Measurements from ENCODE around the gene CST9.
"Not testable (repeated sequence)": the region's sequence is repeated elsewhere in the genome, so short reads cannot be mapped to it uniquely, and the experiment has no call there.

Gene CST9

GRCh38 chr20:23585808-23586734 lies 19.6 kb downstream of the CST9 start:
- DNase-seq = no peak

- DNase-seq = no peak
These were observed 20.3 kb downstream of the CST9 start for GRCh38 chr20:23585449-23585807.

DNA sequence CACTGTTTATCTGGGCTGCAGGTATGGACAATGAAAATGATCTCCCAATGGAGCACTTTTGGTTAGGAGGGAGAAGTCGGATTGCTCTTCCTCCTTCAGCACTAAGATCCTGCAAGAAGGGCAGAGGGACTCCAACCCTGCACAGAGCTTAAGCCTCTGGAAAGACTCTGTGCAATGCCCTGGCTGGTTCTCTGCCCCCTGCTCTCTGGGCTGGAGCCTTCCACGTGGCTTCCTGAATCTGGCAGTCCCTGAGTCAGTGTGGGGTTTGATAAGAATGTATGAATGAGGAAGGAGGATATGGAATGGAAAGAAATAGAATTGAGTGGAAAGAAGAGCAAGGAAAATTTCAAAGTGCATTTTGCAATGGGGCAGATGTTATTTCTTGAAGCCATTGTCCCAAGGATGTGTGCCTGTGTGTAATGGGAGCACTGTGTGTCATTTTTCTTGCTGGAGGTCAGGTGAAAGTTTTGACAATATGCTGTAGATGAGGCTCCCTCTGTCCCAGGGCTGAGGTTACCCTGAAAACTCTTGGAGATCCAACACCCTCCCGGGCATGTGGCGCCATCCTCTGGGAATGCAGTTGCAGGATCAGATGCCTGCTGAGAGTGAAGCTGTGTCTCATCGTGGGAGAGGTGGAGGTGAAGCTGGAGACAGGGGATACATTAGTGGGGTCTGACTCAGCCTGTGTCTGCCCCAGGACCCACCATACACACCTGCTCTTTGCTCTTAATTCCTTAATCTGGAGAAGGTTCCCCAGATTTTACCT lies 21.1 kb downstream of the CST9 start:
- no peak for DNase-seq

DNA sequence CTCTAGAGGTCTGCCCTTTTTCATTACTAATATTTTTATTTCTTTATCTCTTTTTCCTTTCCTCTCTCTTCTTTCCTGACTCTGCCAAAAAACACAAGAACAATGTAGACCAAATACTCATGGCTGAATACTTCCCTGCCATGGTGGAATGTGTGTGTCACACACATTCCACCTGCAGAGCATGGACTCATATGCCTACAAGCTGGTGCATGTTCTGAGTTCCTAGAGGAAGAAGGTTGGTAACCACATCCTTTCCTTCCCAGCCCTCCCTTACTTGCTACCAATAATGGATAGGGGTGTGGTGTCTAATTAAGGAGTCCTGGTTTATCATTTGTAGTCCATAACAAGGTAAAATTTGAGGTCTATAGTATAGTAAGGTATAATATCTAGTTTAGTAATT lies 22.2 kb downstream of the CST9 start:
- no peak for DNase-seq

DNA sequence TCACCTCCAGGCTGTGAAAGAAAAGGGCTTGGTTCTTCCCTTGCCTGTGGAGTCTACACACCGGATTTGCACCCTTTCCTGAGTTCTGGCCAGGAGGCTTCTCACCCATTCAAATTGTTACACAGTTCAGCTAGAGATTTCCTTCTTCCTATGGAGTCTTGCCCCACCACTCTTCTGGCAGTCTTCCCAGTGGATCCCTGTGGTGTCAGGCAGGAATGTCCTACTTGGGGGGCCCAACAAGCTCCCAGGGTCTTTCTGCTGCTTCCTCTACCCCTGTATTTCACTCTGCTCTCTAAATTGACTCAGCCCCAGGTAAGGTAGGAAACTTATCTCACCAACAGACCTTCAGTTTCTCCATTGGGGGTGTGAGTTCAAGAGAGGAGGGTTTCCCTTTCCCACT lies 23.4 kb downstream of the CST9 start:
- DNase-seq = no peak

- DNase-seq = not testable (repeated sequence)
These were observed 23.9 kb downstream of the CST9 start for GRCh38 chr20:23581833-23582232.

DNA sequence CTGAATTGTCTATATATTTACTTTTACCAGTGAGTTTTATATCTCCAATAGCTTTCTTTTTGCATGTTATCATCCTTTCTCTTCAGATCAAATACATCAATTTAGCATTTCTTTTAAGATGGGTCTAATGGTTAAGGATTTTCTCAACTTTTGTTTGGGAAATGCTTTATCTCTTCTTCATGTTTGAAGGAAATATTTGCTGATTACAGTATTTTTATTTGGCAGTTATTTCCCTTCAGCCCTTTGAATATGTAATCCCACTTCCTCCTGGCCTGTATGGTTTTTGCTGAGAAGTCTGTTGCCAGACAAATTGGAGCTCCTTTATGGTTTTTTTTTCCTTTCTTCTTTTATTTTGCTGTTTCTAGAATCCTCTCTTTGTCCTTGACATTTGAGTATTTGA lies 30.7 kb downstream of the CST9 start:
- no peak for DNase-seq

GRCh38 chr20:23570178-23570760 lies 35.4 kb downstream of the CST9 start:
- no peak for DNase-seq

- no peak for DNase-seq
These were observed 36.1 kb downstream of the CST9 start for GRCh38 chr20:23569570-23569969.

DNA sequence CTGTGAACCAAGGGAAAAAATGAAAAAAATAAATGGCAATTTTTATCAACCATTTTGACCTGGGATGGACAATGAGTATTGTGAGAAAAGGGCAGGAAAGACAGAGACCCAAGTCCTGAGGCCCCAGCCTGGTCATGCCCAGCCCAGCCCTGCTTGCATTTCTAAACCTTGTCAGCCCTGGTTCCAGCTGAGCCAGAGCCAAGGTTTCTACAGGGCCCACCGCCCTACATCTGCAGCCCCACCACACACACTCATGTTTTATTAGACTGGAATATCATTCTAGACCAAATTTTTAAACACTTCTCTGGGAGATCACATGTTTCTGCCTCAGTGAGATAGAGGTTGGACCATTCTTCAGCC lies 36.8 kb downstream of the CST9 start:
- DNase-seq = no peak

- no peak for DNase-seq
These were observed 37.3 kb downstream of the CST9 start, which contains the start of gene CST9L for GRCh38 chr20:23568320-23568970. Gene CST9L, minus strand, starts transcription at chr20:23568484. Its CDS starts 34 bp downstream, at chr20:23568450.

DNA sequence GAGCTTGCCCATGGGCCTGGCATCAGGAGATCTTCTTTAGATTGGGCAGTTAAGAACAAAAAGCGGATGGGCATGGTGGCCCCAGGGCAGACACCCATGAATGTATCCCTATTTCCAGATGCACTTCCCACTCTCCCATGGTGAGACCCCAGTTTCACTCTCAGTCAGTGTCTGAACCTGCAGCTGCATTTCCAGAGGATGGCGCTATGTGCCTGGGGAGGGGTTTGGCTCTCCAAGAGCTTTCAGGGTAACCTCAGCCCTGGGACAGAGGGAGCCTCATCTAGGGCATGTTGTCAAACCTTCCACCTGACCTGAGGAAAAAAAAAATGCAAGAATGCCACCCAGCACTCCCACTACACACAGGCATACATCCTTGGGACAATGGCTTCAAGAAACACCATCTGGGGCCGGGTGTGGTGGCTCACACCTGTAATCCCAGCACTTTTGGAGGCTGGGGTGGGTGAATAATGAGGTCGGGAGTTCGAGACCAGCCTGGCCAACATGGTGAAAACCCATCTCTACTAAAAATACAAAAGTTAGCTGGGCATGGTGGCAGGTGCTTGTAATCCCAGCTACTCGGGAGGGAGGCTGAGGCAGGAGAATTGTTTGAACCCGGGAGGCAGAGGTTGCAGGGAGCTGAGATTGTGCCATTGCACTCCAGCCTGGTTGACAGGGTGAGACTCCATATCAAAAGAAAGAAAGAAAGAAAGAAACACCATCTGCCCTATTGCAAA lies 39.4 kb downstream of the CST9 start:
- DNase-seq = no peak

DNA sequence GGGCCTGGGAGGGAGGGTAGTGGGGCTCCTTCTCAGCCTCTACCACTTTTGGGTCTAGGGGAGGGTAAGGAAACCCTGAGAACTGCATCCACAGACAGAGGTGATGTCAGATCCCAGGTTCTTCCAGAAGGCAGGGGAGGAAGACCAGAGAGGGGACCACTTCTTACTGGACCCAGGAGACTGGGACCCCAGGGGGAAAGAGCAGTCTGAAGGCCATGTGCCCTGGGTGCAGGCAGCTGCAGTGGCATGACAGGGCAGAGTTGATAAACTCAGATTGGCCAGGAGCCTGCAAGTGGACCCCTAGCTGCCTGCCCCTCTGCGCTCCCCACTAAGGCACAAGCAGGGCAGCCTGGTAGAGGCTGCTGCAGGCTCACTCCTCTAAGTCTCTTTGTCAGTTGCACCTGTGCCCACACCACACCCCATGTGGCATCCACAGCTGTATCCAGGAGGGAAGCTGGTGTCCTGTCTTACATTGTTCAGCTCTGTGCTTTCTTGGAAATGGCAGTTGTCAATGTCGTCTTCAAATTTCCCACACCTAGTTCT lies 40.1 kb downstream of the CST9 start:
- no peak for DNase-seq

DNA sequence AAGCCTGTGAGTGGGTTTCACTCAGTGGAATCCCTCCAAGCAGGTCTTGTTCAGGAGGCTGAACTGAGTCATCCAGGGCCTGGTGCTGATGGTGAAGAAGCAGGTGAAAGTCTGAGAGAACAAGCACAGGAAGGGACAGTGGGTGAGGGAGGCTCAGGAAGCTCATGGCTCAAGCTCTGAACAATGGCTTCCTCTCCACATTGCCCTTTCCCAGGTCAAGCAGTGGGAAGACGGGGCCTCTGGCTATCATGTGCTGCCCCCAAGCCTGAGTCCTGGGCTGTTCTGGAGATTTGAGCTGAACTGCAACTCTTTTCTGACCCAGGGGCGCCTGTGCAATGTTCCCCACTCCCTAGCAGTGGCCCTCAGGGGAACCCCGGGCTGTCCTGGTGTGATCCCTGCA lies 40.8 kb downstream of the CST9 start:
- DNase-seq = no peak

GRCh38 chr20:23562721-23563342 lies 42.9 kb downstream of the CST9 start:
- no peak for DNase-seq

DNA sequence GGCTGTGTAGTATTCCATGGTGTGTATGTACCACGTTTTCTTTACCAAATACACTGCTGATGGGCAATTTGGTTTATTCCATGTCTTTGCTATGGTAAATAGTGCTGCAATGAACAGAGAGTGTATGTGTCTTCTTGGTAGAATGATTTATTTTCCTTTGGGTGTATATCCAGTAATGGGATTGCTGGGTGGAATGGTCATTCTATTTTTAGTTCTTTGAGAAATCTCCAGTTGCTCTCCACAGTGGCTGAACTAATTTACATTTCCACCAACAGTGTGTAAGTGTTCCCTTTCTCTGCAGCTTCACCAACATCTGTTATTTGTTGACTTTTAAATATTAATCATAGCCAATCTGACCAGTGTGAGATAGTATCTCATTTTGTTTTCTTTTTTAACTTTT lies 51.3 kb downstream of the CST9 start:
- DNase-seq = no peak
